ENCODE measurements around the gene BSN. TPM values are rescaled to one million over a fixed set of nuclear protein-coding genes. Genes with fewer than 3 reads are reported as not detected.

BSN gene
- total RNA-seq, 1 donor from 2014 or later, result 0.92 TPM

GRCh38 chr3:49658711-49659110 is 104.4 kb downstream of the BSN start:
- Histone ChIP-seq H3K4me3 (ENCODE audit: low read depth, low read length) (no peak overlapping the region), H3K36me3 (ENCODE audit: control insufficient read depth, insufficient read depth, low read length) (no peaks in the 10 kb centered on the region), H3K27me3 (ENCODE audit: control insufficient read depth, insufficient read depth, low read length) (peaks cover 20% of the 10 kb centered on the region)
- no peak for TF ChIP-seq CTCF (IDR thresholded peaks at IDR 0.05; ENCODE audit: insufficient read depth, low read length, poor library complexity, severe bottlenecking)
- no peak for DNase-seq (ENCODE audit: low read depth)

GRCh38 chr3:49659756-49660155 is 105.5 kb downstream of the BSN start:
- TF ChIP-seq CTCF (IDR thresholded peaks at IDR 0.05; ENCODE audit: insufficient read depth, low read length, poor library complexity, severe bottlenecking), result no peak
- DNase-seq (ENCODE audit: low read depth), result no peak
- Histone ChIP-seq H3K27me3 (ENCODE audit: control insufficient read depth, insufficient read depth, low read length) (peaks cover 20% of the 10 kb centered on the region), H3K4me3 (ENCODE audit: low read depth, low read length) (no peak overlapping the region), H3K36me3 (ENCODE audit: control insufficient read depth, insufficient read depth, low read length) (no peaks in the 10 kb centered on the region)

GRCh38 chr3:49661281-49661680 is 107.0 kb downstream of the BSN start:
- peaks cover 14% of the 10 kb centered on the region for H3K27me3 ChIP-seq (ENCODE audit: control insufficient read depth, insufficient read depth, low read length)
- no peak for DNase-seq (ENCODE audit: low read depth)
- H3K4me3 ChIP-seq (ENCODE audit: low read depth, low read length), result no peak overlapping the region
- no peak for TF ChIP-seq CTCF (IDR thresholded peaks at IDR 0.05; ENCODE audit: insufficient read depth, low read length, poor library complexity, severe bottlenecking)
- no peaks in the 10 kb centered on the region for H3K36me3 ChIP-seq (ENCODE audit: control insufficient read depth, insufficient read depth, low read length)

GRCh38 chr3:49662021-49662420 is 107.7 kb downstream of the BSN start:
- no peak for TF ChIP-seq CTCF (IDR thresholded peaks at IDR 0.05; ENCODE audit: insufficient read depth, low read length, poor library complexity, severe bottlenecking)
- DNase-seq (ENCODE audit: low read depth), result no peak
- no peak overlapping the region for H3K4me3 ChIP-seq (ENCODE audit: low read depth, low read length)

GRCh38 chr3:49662720-49663413 is 108.6 kb downstream of the BSN start:
- DNase-seq (ENCODE audit: low read depth), result no peak
- no peak for TF ChIP-seq CTCF (IDR thresholded peaks at IDR 0.05; ENCODE audit: insufficient read depth, low read length, poor library complexity, severe bottlenecking)
- H3K4me3 ChIP-seq (ENCODE audit: low read depth, low read length), result no peak overlapping the region
- H3K36me3 ChIP-seq (ENCODE audit: control insufficient read depth, insufficient read depth, low read length), result no peaks in the 10 kb centered on the region
- H3K27me3 ChIP-seq (ENCODE audit: control insufficient read depth, insufficient read depth, low read length), result peaks cover 3% of the 10 kb centered on the region

More at GRCh38 chr3:49662021-49662420, 107.7 kb downstream of the BSN start:
- no peaks in the 10 kb centered on the region for H3K36me3 ChIP-seq (ENCODE audit: control insufficient read depth, insufficient read depth, low read length)
- peaks cover 9% of the 10 kb centered on the region for H3K27me3 ChIP-seq (ENCODE audit: control insufficient read depth, insufficient read depth, low read length)

GRCh38 chr3:49663831-49664230 is 109.6 kb downstream of the BSN start:
- DNase-seq (ENCODE audit: low read depth), result no peak
- H3K36me3 ChIP-seq (ENCODE audit: control insufficient read depth, insufficient read depth, low read length), result no peaks in the 10 kb centered on the region
- peaks cover 3% of the 10 kb centered on the region for H3K27me3 ChIP-seq (ENCODE audit: control insufficient read depth, insufficient read depth, low read length)
- H3K4me3 ChIP-seq (ENCODE audit: low read depth, low read length), result no peak overlapping the region
- TF ChIP-seq CTCF (IDR thresholded peaks at IDR 0.05; ENCODE audit: insufficient read depth, low read length, poor library complexity, severe bottlenecking), result no peak

Data from kidney epithelial cell (primary cell).